Left cardiac atrium (tissue), 4 donors: ENCODE results near the gene SMG6. TPM values are rescaled to one million over a fixed set of nuclear protein-coding genes. Genes with fewer than 3 reads are reported as not detected.
"Not testable (repeated sequence)": the region's sequence is repeated elsewhere in the genome, so short reads cannot be mapped to it uniquely, and the experiment has no call there.

Experiments
- ATAC-seq, 2 donors: fragments of 200-7000 bp; cut with Tn5 transposase; one replicate each; pipeline ENCODE4 v1.9.1; 2020; ENCODE audit warnings: mild to moderate bottlenecking in 2 of 2, moderate library complexity in 2 of 2
- DNase-seq: peaks from one replicate; pipeline ENCODE4 v3.0.0-alpha.2; 2020
- intact Hi-C, 2 donors: fragments of 100-400 bp; cut with DNase I; formaldehyde crosslinking; loops; one replicate each; pipeline versions ENCODE4 v1.14.1 to v1.15.1; 2022 to 2023
- total RNA-seq, 2 donors: library from RNA; stranded (reverse); fragmentation: NEBNext Ultra II Directional; extraction: Animal tissue kit (Norgen Biotek cat#: 25700); gene quantifications; one replicate each; pipeline ENCODE4 v1.2.1, GENCODE V29; 2021
- donor health status: DM: no; HTN: yes; CAD: no.
- donor health status: DM: no; HTN: yes; CAD: no; lungs with severe emphysema.
- donor health status: DM: yes; HTN: yes; CAD: no.
- donor health status: Dilated cardiomyopathy.

Gene SMG6
- total RNA-seq, 2 donors from 2014 or later: 22.3 to 23.0 TPM

DNA sequence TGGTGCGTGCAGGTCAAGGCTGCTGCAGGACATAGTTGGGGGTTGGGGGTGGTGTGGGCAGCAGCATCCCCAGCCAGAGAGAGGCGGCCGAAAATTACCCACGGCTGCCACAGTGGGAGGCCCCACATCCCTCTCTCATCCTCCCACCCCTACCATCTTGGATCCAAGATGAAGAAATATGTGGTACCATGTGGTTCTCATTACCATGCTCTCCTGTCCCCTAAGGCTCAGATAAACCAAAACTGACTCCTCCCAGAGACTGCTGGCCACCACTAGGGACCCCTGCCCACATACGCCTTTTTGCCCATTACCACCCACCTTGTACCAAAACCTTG is 128.3 kb downstream of the SMG6 start:
- no peak for DNase-seq
- intact Hi-C loops: loop anchor here (5.0 to 10.0 kb wide), 4 partner anchors 37 to 113 kb away; no protein-coding TSS in a partner anchor
- no peak for ATAC-seq

DNA sequence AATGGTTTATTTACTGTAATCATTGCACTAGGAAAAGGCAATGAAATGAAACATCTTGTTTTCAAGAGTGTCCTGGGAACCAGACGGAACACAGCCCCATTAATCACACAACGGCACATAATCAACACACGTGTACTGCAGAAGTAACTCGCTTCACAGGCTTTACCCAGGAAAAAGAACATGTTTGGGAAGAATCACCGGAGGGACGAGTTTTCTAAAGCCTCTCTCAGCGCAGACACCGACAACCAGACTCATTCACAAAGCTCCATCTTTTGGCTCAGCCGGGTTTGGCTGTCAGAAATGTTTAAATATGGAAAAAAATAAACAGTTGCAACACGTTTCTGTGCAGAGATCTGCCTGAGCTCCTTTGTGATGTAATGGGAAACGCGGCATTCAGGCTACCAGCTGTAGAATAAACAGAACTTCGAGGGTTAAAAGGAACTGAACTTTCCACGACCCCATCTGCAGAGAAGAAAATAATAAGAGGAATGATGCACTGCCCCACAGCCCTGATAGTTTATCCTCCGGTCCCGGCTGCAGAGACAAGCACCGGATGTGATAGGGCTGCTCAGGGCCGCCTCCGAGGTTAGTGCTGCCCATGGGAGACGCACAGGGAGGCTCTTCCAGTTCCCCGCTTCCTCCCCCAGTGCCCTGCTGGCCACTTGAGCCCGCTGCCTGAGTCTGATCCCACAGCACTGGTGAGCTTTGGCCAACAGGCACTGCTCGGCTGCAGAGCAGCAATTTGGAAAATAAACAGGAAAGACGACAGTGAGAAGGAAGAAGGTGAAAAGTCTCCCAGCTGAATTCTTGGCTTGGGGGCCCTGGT is 128.9 kb downstream of the SMG6 start:
- intact Hi-C loops: loop anchor here (5.0 to 10.0 kb wide), 5 partner anchors 38 to 112 kb away; no protein-coding TSS in a partner anchor
- peak; percentile 56 to 63 for ATAC-seq
- DNase-seq: peak; percentile 86

DNA sequence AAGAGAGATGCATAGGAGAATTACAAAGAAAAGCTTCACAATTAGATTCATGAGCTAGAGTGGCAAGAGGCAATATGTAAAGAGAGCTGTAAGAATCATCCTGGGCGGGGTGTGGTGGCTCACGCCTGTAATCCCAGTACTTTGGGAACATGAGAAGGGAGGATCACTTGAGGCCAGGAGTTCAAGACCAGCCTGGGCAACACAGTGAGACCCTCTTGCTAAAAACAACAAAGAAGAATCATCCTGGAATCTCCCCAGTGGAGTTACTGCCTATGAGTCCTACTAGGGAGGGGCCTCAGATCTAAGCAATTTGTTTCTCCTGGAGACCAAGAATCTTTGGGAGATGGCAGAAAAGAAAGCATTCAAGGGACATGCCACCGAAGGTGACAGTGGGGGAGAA is 129.6 kb downstream of the SMG6 start:
- intact Hi-C loops: loop anchor here (5.0 to 10.0 kb wide), 2 partner anchors 61 to 67 kb away; no protein-coding TSS in a partner anchor
- ATAC-seq: no peak
- no peak for DNase-seq

DNA sequence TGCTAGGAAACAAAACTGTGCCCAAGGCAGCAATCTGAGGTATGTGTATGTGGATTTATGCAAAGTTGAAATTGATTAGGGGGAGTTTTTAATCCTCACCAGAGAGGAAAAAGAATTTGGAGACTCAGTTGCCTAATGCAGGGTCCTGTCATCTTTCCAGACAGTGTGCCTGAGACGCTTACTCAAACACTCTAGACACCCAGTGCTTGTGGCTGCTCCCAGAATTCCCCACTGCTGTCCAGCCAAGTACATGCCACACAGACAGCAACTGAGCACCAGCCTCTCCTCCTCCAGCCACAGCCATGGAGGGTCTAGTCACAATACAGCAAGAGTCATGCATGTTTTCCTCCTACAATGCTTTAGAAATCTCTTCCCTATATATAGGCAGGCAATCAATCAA is 130.6 kb downstream of the SMG6 start:
- no peak for DNase-seq
- ATAC-seq: peak; percentile 34 to 62
- intact Hi-C loops: loop anchor here (5.0 to 10.0 kb wide), 2 partner anchors 62 to 66 kb away; no protein-coding TSS in a partner anchor

DNA sequence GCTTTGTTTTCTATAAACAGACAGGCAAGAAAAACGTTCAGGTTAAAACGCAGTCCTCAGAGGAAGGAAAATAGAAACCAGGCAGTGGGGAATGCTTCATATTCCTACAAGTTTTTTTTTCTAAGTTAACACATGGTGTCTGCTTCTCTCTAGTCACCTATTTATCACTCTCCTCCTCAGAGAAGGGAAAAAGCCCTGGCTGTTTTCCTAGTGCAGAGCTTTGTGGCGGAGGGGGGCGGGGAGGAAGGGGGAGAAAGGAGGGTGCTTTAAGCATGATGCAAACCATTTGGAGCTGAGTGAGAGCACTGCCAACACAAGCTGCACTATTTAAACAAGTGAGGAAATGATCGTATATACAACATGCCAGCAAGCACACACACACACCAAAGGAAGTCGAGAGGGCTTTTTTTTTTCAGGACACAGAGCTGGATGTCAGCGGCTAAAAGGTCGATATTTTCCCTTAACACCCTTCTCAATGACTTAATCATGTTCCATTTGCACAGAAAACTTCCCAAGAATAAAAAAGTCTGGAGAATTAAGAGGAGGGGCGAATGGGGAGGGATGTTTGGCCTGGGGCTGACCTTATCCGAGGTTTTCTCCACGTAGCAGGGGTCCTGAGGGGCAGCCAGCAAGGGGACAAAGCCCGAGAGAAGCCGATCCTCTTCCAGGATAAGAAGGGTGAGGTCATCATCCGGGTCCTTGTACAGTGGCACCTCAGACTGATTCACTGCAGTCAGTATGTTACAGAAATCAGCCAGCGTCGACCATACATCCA is 131.3 kb downstream of the SMG6 start:
- DNase-seq: peak; percentile 79
- intact Hi-C loops: loop anchor here (5.0 to 10.0 kb wide), 2 partner anchors 63 to 65 kb away; no protein-coding TSS in a partner anchor
- peak; percentile 79 to 83 for ATAC-seq

DNA sequence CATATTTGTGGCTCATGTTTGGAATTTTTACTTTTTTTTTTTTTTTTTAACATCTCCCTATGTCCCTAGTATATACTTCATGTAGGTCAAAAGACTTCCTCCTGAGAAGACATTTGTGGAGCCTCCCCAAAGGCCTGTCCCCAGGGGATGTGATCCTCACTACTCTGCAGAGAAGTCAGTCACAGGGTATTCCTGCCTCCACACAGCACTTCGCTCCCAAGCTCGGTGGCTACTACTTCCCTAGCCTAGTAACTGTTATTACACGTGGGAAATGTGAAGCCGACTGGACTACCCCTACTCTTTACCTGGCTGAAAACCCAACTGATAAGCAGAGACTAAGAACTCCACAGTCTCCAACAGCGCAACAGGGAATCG is 131.9 kb downstream of the SMG6 start:
- DNase-seq (peak; percentile 48), ATAC-seq (peak in 1 of 2 donors; percentile 26)
- intact Hi-C loops: loop anchor here (5.0 to 10.0 kb wide), 2 partner anchors 63 to 64 kb away; no protein-coding TSS in a partner anchor

DNA sequence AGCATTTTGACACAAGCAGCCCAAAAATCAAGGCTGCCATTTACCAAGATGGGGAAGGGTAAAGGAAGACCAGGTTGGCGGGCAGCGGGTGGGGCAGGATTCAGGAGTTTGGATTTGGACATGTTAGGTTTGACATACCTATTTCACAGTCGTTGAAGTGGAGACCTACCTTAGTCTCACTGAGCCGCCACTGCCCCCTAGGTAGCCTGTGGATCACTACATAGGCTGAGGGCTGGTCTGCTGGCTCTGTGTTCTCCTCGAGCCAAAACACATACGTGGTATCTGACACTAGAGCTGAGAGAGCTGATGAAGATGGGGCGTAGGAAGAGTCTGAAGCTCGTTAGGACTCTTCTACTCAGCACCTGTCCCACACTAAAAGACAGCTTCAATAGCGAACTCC is 133.6 kb downstream of the SMG6 start:
- intact Hi-C loops: loop anchor here (5.0 to 10.0 kb wide), 2 partner anchors 63 to 65 kb away; no protein-coding TSS in a partner anchor
- no peak for DNase-seq
- no peak for ATAC-seq

DNA sequence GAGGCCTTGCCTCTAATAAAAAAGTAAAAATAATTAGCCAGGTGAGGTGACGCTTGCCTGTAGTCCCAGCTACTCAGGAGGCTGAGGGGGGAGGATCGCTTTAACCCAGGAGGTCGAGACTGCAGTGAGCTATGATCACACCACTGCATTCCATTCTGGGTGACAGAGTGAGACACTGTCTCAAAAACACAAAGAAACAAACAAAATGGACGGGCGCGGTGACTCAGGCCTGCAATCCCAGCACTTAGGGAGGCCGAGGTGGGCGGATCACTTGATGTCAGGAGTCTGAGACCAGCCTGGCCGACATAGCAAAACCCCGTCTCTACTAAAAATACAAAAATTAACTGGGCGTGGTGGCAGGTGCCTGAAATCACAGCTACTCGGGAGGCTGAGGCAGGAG is 137.9 kb downstream of the SMG6 start:
- intact Hi-C loops, ATAC-seq, DNase-seq: not testable (repeated sequence)

DNA sequence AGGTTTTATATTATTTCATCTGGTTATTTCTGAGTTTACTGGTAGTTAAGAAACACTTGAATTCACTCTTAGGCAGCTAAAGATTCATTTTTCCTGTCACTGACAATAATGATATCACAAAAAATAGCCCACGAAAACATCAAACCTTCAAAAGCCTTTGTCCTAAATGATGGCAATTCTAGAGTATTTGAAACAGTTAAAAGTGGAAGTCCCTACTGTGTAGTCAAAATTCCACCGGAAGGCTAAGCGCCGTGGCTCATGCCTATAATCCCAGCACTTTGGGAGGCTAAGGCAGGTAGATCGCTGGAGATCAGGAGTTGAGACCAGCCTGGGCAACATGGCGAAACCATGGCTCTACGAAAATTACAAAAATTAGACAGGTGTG is 145.2 kb downstream of the SMG6 start:
- ATAC-seq (no peak), DNase-seq (no peak)
- intact Hi-C loops: no loop called here

DNA sequence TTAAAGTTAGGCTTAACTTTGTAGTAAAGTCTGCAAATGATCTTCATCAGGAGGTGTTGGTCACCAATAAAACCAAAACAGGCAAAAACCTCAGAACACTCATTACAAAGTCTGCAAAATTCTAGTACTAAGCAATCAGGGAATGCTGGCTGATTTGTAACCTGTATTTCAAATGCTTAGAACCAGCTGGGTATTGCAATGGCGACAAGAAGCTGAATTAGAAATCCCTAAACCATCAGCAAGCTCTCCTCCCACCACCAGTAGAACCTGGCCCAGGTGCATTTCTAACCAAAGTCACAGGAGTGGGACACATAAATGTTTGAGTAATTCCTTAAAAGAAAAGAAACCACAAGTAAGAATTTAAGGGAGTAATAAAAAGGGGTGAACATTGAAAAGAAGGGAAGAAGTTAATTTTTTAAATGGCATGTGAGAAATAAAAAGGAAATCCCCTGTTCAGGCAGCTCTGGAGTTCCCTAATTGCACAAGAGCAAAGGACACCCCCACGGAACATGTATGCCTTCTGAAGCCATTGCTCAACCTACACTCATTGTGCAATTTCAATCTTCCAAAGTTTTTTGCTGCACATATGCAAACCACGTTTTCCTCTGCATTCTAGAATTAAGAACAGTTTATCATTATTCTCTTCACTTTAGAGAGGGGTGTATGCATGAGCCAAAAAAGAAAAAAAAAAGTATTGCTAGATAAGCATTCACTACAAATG is 145.8 kb downstream of the SMG6 start:
- intact Hi-C loops: no loop called here
- DNase-seq (no peak), ATAC-seq (peak; percentile 81 to 86)

DNA sequence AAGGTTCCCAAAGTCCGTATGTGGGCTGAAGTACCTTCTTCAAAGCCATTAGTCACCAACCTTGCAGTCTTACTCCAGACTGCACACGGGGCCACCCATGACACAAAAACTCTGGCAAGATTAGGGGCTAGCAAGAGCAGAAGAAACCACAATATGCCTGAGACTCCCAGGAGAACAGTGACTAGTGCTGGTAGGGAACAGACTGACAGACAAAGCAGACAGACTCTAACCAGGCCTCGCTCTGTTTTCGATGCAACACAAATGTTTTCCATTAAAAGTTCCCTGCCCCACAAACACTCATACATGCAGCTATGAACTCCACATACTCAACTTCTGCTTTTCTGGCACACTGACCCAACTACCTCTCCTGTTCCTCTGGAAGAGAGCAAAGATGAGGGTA is 146.5 kb downstream of the SMG6 start:
- intact Hi-C loops: no loop called here
- DNase-seq: no peak
- peak; percentile 53 to 90 for ATAC-seq

DNA sequence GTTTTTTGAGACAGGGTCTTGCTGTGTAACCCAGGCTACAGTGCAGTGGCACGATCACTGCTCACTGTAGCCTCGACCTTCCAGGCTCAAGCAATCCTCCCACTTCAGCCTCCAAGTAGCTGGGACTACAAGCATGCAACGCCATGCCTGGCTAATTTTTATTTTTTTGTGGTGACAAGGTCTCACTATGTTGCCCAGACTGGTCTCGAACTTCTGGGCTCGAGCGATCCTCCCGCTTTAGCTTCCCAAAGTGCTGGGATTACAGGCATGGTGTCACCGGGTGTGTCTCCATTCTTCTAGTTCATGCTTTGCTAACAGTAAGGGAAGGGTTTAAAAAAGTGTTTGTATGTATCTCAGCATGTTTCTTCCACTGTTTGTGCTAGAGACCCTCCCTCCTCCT is 146.9 kb downstream of the SMG6 start:
- no peak for DNase-seq
- ATAC-seq: no peak
- intact Hi-C loops: no loop called here

DNA sequence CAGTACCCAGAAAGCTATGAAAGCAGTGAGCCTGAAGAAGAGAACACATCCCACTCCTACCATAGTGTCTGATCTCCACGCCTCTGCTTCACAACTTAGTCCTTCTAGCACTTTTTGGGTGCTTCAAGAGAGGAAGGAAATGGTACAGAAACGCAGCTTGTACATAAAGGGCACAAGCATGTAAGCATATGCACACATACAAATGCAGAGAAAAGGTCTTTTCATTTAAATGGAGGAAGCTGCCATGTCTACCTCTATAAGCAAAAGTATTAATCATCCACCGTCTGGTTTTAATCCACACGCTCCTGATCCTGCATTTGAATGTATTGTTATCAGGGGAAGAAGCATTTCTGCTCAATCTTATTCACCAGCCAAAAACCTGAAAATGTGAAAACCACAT is 148.0 kb downstream of the SMG6 start:
- intact Hi-C loops: no loop called here
- ATAC-seq: no peak
- DNase-seq: no peak

DNA sequence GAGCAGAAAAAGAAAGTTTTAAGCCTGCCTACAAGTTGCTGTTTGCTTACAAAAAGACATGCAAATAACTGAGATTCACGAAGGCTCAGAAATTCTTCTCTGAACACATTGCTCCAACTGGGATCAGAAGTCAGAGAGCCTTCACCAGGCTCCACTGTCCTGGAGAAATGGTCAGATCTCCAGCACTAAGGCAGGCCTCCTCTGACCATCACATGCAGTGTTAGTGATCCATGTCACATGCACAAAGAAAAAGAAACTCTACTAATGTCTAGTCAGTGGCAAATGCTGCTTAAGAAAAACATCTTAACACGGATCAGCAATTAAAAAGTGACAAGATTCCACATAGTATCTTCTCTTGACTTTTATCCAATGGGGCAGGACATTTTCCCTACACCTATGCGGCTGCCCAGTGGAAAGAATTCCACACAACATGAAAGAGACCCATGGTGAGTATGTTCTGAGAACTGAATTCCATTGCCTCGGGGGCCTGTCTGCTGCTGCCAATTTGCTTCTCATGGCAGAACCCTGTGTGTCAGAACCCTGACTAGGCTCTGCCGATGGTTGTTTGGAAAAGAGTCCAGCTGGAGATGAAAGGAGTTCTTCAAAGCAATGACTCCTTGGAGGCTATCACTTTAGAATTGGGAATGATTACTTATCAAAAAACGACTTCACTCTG is 152.1 kb downstream of the SMG6 start:
- DNase-seq: no peak
- ATAC-seq: no peak
- intact Hi-C loops: no loop called here

DNA sequence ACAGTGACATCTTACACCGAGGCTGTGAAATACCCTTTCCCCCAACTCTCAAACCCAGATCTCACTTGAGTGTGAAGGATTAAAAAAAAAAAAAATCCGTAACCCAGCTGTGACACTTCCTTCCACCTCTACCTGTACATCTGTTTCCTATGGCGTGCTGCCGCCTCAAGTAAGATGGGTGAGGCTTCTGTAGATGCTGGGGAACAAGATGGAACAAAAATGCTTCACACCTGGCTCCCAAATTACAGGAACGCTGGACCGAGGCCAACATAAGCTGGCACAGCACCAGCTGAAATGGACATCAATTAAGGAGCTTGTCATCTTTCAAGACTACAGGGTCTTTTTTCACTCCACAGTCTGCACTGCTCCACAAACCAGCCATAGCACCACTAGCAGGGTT is 152.8 kb downstream of the SMG6 start:
- ATAC-seq: no peak
- intact Hi-C loops: no loop called here
- DNase-seq: no peak

DNA sequence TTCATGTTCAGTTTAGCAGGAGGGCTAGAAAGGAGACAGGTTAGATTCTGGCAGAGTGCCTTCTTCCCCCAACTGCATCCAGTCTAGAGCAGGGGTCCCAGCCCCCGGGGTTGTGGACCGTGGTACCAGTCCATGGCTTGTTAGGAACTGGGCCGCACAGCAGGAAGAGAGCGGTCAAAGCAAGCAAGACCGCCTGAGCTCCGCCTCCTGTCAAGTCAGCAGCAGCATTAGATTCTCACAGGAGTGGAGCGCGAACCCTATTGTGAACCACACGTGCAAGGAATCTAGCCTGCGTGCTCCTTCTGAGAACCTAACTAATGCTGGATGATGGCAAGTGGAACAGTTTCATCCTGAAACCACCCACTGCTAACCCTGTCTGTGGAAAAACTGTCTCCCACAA is 153.7 kb downstream of the SMG6 start:
- no peak for ATAC-seq
- intact Hi-C loops: no loop called here
- DNase-seq: no peak

DNA sequence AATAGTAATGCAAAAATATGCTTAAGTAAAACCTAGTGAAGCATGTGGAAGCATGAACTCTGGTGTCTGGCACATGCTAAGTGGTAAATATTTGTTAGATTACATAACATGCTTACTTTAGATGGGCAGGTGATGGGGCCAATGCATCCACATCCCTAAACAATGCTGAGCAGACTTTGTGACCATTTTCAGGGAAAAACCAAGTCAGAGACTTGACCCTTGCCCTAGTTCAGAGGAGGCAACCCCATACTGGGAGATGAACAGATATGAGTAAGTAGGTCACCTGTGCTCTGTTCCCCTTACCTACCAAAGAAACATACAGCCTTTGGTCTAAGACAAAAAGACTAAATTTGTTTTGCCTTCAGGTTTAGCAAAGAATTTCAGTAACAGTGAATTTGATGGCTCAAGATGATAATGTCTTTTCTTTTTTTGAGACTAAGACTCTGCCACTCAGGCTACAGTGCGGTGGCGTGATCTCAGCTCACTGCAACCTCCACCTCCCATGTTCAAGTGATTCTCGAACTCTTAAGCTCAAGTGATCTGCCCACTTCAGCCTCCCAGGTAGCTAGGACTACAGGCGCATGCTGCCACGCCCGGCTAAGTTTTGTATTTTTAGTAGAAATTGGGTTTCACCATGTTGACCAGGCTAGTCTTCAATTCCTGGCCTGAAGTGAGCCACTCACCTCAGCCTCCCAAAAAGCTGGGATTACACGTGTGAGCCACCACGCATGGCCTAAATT is 157.3 kb downstream of the SMG6 start:
- DNase-seq (no peak), ATAC-seq (no peak)
- intact Hi-C loops: no loop called here

DNA sequence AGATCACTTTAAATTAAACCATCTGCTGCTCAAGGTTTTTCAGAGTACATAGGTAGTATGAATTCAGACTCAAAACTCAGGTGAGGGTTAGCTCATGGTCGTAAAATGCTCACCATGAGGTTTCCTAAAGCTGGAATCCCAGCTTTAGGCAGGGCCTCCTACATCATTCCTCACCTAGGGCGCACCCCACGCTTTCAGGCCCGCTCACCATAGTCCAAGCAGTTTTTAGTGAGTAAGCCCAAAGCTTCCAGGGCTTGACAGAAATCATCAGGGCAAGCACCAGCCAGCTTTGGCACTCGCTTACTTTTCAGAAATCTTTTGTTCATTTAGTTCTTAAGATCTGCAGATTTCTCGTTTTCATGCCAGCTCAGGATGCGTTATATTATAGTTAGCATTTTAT is 158.9 kb downstream of the SMG6 start:
- intact Hi-C loops: no loop called here
- ATAC-seq: peak in 1 of 2 donors; percentile 85
- no peak for DNase-seq
